Activated T-helper 1 cell treated with Interleukin-2 at 50 U/mL for 16 hours (primary cell): ENCODE measurements around the gene EVPLL.
"Not testable (repeated sequence)": the region's sequence is repeated elsewhere in the genome, so short reads cannot be mapped to it uniquely, and the experiment has no call there.

Experiments
- DNase-seq: peaks from one replicate; pipeline ENCODE4 v3.0.0-alpha.2; 2020; ENCODE audit warnings: low read depth

EVPLL gene

DNA sequence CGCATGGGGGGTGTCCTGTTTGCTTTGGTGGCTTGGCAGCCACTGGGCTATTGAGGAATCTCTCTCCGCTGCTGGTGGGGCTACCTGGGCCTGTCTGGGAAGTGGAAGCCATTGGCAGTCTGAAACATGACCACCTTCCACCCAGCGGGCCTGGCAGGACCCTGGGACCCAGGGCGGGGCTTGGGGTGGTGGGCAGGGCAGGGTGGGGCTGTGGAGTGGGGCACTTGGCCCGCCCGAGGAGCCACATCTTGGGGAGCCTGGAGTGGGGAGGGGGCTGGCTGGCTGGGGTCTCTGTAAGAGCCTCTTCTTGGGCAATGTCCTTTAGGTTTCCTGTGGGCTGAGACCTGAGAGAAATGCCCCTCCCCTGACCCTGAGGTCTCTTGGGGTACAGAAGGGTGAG lies 48.0 kb downstream of the EVPLL start:
- not testable (repeated sequence) for DNase-seq

DNA sequence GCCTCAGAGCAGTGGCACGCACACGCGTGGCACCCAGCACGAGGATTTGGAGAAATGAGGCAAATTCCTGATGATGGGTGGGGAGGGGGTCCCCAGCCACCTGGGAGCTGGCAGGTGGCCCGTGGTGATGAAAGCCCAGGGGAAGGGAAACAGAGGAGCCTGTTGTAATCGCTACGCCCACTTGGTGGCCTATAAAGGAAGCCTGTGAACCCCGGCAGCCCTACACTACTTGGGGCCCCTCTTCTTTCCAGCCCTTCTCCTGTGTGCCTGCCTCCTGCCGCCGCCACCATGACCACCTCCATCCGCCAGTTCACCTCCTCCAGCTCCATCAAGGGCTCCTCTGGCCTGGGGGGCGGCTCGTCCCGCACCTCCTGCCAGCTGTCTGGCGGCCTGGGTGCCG lies 49.1 kb downstream of the EVPLL start:
- not testable (repeated sequence) for DNase-seq

DNA sequence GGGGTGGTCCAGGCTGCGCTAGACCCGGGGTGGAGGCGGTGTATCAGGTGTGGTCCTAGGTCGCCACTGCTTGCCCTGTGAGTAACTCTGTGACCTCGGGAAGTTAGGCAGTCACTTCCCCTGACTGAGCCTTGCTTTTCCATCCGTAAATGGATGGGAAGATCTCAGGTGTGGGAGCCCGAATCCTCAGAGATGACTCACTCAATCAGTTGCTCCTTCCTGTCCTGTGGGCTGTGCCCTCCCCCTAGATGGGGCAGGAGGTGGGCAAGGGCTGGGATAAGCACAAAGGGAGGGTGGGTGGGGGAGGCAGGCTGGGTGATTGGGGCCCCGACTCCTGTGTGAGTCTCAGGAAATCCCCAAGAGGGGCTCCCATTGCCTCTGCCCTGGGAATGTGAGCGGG lies 54.6 kb downstream of the EVPLL start:
- not testable (repeated sequence) for DNase-seq
